AG09319 (cell line): Measurements from ENCODE around the gene HIPK2.

ENCODE experiments used
- DNase-seq: peaks from one replicate; pipeline ENCODE4 v3.0.0-alpha.2; 2010; ENCODE audit warnings: low read depth; ENCODE audit errors: extremely low read depth
- TF ChIP-seq, protein P1 (sequence below): IDR thresholded peaks from 2 replicates; pipeline ENCODE4 v1.5.1; 2011; ENCODE audit warnings: low read depth, mild to moderate bottlenecking, inconsistent platforms, low read length, moderate library complexity

HIPK2 gene

DNA sequence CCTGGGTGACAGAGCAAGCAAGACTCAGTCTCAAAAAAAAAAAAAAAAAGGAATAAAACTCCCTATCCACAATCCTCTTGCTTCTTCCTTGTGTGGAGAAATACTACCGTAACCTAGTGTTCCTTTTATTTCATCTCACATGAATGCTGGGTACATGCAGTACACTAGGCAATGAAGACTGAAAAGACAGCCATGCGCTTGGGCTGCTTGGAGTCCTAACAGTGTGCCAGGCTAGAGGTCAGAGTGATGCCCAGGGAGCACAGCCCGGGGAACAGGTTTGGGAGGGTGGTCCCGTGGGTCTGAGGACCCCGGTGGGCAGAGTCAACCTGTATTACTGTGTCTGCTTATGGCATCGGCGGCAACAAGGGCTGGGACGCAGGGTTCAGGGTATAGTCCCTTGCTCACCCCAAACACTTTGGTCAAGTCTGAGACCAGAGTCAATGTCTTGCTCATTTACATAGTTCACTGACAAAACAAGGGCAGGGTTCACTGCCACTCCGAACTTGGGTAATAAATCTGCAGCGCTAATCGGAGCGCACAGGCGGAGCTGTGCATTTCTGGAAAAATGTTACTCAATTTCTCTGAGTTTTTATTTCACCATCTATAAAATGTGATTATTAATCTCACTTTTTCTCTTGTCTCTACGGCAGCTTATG lies 136.3 kb downstream of the HIPK2 start:
- TF ChIP-seq, protein P1, sequence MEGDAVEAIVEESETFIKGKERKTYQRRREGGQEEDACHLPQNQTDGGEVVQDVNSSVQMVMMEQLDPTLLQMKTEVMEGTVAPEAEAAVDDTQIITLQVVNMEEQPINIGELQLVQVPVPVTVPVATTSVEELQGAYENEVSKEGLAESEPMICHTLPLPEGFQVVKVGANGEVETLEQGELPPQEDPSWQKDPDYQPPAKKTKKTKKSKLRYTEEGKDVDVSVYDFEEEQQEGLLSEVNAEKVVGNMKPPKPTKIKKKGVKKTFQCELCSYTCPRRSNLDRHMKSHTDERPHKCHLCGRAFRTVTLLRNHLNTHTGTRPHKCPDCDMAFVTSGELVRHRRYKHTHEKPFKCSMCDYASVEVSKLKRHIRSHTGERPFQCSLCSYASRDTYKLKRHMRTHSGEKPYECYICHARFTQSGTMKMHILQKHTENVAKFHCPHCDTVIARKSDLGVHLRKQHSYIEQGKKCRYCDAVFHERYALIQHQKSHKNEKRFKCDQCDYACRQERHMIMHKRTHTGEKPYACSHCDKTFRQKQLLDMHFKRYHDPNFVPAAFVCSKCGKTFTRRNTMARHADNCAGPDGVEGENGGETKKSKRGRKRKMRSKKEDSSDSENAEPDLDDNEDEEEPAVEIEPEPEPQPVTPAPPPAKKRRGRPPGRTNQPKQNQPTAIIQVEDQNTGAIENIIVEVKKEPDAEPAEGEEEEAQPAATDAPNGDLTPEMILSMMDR, result no peak
- DNase-seq, result no peak

DNA sequence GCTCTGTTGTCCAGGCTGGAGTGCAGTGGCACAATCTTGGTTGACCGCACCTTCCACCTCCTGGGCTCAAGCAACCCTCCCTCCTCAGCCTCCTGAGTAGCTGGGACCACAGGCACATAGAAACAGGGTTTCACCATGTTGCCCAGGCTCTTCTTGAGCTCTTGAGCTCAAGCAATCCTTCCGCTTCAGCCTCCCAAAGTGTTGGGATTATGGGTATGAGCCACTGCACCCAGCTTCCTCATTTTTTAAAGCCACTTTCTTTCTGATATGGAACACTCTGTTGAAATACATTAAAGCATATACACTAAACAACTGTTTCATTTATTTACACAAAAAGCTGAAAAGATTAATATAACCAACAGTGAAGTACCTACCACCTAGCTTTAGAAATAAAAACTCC lies 137.1 kb downstream of the HIPK2 start:
- TF ChIP-seq, protein P1, result no peak
- no peak for DNase-seq

DNA sequence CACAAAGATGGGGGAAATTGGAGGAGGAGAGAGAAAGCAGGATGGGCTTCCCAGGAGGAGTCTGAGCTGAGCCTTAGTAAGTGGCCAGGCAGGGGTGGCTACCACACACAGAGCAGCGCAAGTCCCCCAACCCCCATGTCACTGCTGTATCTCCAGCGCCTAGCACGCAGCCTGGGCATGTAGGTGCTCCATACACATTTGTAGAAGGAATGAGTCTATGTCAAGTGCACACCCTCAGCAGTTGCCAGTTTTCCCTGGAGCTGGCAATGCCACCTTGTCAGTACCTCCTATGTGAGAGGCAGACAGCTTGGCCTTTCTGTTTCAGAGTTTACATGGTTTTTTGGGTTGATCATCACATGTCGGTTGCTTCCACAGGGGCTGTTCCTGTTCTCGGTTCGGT lies 138.2 kb downstream of the HIPK2 start:
- DNase-seq, result no peak
- TF ChIP-seq, protein P1, result no peak

DNA sequence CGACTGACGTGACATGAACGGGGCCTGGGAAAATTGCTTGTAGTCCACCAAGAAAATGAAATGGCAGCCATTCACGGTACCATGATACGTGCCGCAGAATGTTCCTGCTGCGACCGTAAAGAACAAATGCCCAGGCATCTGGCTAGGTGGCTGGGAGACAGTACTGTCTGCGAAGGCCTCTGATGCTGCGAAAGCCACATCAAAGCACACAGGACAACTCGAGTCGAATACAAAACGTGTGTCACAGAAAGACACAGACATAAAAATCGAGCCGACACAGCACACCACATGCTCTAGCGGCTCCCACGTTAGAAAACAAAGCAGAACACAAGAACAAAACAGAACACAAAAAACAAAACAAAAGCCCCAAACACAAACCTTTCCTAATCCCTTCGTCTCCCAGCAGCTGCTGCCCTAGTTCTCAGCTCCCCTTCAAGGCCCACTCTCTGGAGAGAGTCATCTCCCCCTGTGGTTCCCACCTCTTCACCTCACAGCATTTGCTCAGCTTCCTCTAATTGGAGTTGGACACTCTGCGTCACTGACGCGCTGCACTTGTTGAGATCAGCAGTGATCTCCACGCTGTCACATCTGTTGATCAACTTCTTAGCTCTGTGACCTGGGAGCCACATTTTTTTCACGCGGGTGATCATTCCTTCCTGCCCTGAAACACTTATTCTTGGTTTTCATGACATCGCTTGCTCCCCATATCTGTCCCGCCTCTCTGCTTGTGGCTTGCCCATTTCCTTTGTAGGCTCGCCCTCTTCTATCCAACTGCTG lies 142.1 kb downstream of the HIPK2 start:
- DNase-seq, result no peak
- TF ChIP-seq, protein P1, result no peak

DNA sequence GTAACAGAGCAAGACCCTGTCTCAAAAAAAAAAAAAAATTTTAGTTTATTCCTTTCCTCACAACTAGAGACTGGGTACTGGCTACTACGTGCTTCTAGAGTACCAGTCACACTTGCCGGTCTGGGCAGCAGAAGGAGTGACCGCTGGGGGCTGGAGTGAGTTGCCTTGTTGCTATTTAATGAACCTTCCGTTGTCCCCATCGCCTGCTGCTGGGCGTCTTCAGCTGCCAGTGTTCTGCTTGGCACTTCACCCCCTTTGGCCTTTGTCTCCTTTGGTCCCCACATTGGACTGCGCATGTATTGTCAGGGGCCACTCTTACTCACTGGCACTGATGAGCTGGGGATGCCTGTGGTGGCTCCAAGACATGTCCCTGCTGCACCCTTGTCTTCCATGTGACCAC lies 143.7 kb downstream of the HIPK2 start:
- no peak for DNase-seq
- TF ChIP-seq, protein P1, result no peak

DNA sequence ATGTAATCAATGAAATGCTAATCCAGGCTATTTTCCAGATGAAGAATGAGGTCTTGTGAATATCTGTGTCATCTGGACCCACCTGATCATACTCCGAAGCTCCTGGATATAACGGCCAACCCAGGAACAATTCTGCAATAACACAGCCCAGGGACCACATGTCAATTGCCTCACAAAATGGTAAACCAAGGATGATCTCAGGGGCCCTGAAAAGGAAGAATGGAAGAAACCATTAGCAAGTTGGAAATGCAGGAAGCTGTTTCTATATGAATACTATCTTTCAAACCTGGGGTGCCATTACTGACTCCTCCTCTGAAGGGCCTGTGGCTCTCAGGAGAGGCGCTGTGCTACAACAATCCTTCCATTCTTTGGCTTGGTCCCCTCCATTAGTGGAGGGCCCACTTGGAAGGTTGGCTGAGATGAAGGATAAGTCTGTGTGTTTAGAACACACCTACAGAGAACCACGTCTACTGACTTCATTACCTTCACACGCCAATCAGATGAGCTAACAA lies 146.2 kb downstream of the HIPK2 start:
- no peak for DNase-seq
- TF ChIP-seq, protein P1, result no peak

DNA sequence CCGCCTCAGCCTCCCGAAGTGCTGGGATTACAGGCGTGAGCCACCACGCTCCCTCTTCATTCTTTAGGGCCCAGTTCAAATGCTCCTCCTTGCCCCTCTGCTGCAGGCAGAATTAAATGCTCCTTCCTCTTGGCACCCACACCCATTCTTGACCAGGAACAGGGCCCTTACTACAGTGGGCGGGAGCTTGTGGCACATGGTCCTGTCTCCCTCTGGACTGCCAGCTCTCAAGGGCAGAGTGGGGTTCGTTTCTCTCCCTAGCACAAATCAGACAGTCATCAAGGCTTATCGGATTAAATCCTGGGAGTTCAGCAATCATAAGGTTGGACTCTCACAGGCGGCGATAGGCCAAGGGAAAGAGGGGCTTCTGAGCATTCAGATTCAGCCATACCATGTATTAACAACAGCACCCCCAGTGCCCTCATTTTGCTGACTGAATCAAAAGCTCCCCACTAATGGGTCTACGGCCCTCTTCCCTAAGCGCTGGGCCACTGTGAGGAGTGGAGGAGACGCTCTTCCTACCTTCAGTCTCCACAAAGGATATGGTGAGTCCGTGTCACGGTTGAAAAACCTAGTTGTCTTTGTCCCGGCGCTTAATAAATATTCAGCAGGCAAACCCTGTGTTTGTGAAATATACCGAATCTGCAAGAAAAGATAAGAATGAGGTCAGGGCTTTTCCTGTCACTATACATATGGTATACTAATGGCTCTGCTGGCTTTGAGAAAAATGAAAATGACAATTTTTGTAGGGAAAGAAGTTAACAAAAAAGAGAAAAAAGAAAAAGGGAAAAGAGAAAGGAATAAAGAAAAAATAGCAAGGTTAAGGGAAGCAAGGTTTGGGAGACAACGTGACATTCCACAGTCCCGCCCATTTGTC lies 146.9 kb downstream of the HIPK2 start:
- no peak for DNase-seq
- TF ChIP-seq, protein P1, result no peak
